GM19452 (cell line): Measurements from ENCODE around the gene TGFBI.

Experiments used
- ATAC-seq: cut with Tn5 transposase; IDR thresholded peaks from one replicate; pipeline ENCODE4 v1.9.1; 2021; ENCODE audit not compliant: unreplicated experiment

The TGFBI gene

DNA sequence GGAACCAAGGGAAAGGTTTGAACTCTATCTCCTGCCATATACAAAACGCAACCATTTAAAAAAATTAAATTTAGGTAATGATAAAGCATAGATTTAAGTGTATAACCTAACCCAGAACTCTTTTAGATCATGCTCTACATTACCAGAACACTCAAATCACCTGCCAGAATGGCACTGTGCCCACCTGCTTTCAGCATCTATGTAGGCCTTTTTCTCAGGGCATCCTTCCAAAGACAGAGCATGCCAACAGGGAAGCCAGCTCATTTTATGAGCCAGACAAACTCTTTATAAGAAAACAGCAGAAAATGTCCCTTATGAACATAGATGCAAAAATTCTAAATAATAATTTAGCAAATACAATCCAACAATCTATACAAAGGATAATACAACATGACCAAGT, 55.9 kb downstream of the TGFBI start:
- ATAC-seq, result no peak

DNA sequence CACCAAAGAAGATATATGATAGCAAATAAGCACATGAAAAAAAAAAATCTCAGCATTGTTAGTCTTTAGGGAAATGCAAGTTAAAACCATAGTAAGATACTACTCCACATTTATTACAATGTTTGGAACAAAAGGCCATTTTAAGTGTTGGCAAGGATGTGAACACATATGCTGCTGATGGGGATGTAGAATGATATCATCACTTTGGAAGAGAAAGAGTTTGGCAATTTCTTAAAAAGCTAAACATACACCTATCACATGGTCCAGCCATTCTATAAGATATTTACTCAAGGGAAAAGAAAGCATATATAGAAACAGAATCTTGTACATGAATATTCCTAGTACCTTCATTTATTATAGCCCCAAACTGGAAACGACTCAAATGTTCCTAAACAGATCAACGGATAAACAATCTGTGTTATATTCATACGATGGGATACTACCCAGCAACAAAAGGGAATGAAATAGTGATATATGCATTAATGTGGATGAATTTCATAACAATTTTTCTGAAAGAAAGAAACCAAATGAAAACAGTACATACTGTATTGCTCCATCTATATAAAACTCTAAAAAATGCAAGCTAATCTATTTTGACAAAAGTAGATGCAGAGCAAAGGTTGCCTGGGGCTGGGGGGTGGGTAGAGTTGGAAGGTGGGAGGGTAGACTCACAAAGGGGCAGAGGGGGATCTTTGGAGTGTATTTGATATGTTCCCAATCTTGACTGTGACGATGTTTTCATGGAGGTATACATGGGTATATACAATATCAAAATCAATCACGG, 58.2 kb downstream of the TGFBI start:
- ATAC-seq, result no peak

- ATAC-seq, result no peak
Measured at GRCh38 chr5:136087961-136088871, 59.4 kb downstream of the TGFBI start.

GRCh38 chr5:136089791-136090190, 61.0 kb downstream of the TGFBI start:
- ATAC-seq, result no peak

- ATAC-seq, result no peak
Measured at GRCh38 chr5:136090319-136090718, 61.5 kb downstream of the TGFBI start.

- ATAC-seq, result no peak
Measured at GRCh38 chr5:136094189-136094912, 65.6 kb downstream of the TGFBI start.

DNA sequence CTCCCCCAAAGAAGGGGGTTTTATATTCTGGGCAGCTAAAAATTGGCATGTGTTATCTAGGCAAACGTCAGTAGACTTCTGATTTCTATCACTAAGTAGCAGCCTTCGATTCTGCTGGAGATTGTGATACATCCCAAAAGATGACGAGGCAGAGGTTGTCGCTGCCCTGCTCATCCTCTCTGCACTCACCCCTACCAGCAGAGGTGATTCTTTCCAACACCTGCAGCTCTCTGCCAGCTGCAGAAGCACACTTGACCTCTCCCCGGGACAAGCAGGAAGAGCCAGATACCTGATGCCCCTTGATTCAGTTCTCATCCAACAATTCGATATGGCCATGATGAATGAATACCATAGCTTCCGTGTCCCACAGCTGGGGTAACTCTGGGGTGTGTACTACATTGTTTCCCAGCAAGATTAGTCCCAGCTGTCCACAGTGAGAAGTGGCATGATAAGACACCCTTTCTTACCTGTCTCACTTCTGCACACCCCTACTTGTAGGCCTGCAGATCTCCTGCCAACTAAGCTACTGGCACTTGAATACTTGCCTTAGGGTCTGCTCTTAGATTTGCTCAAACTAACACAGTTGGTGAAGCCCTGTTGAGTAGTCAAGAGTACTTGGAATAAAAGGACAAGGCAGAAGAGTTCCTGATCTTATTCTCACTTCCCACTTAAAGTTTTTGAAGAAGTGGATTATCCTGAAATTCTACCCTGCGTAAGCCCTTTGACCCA, 66.3 kb downstream of the TGFBI start:
- no peak for ATAC-seq

DNA sequence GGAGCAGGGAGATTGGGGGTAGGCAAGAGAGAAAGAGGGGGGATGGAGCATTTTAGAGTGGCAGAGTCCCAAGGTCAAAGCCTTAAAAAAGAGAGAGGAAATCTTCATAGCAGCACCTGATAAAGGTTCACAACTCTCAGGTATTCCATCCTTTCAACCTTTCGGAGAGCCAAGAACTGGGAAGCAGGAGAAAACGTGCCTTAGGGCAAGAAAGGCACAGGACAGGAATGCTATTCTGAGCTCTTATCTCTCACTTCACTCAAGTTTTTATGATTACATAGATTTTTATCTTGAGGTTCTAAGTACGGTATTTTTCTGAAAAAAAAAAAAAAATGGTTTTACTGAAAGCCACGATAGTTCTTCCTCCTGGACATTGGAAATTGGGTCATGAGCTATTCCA, 69.4 kb downstream of the TGFBI start:
- no peak for ATAC-seq

DNA sequence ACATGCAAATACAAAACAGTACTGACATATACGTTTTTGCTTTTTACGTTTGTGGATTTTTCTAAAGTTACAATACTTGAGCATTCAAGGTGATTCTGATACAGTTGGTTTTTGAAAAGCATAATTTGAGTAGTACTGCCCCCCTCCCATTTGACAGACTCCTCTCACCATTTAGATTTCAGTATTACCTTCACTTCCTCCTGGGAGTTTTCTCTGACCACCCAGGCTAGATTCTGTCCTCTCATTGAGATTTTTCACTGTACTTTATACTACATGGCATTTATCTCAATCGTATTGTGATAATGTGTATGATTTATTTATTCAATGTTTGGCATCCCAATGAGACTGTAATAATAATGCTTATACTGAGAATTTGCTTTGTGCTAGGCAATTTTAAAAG, 71.1 kb downstream of the TGFBI start:
- ATAC-seq, result no peak

DNA sequence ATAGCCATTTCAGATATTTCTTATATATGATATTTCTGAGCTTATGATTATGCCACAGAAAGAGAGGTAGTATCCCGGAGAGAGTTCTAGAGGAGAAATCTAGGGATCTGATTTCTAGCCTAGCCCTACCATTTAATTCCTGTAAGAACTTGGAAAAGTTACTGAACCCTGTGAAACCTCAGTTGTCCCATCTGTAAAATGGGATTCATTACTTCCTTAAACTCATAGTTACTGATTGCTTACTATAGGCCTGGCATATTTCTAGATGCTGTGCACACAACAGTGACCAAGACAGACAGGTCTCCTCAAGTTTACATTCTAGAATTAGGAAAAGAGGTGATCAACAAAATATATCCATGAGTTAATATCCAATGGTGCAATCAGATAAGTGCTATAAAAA, 73.1 kb downstream of the TGFBI start:
- ATAC-seq, result no peak

DNA sequence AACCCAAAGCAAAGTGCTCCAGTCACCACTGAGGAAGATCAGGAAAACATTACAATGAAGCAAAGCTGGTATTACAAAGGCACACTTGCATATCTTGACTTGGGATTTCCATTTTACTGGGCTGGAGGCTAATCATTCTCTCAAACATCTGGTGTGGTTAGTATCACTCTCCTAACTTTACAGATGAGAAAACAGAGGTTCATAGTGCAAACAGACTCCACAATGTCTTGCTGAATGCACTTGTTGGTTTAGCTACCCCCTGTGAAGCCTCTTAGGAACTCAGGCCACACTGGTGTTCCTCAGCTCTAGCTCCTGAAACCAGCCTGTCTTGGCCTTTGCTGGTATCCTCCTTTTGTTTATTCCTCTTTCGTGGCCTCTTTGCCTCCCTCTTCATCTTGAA, 74.3 kb downstream of the TGFBI start:
- peak; percentile 51 for ATAC-seq

- no peak for ATAC-seq
Measured at GRCh38 chr5:136104306-136104965, 75.6 kb downstream of the TGFBI start.

- no peak for ATAC-seq
Measured at GRCh38 chr5:136106351-136107031, 77.7 kb downstream of the TGFBI start.

GRCh38 chr5:136108180-136108611, 79.4 kb downstream of the TGFBI start:
- ATAC-seq, result peak; percentile 49

- ATAC-seq, result no peak
Measured at GRCh38 chr5:136108766-136109165, 80.0 kb downstream of the TGFBI start.

- ATAC-seq, result no peak
Measured at GRCh38 chr5:136109453-136110135, 80.8 kb downstream of the TGFBI start.
